ENCODE measurements around the gene FNTB.

DNA sequence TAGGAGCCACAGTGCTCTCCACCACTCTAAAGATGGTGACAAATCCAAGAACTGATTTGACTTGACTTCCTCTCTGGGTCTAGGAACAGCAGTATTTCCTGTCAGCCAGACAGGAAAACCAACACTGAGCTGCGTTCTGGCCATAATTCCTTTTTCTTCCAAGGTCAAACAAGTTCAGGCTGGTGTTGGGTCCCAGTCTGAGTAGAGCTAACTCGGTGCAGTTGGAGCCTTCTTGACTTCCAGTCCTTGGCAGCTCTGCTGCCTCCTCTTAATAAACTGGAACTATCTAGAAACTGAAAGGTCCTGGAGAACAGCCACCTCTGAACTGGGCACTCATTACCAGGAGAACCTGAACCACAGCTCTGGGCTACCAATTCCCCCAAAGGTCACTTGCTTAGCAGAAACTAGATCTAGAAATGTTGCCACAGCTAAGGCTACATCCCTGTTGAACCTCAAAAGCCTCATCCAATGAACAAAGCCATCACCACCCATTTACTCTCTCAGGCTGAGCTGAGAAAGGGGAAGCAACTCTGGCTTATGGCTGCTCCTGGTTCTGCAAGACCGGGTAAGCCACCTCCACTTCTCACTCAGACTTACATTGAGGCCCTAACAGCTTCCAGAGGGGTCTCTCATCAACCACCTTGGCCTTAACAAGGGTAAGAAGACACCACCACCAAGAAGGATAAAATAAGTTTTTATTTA, 87.9 kb downstream of the FNTB start:
- TF ChIP-seq TAF1 (IDR thresholded peaks at IDR 0.05; ENCODE audit: low read depth) (no peak), MAX (IDR thresholded peaks at IDR 0.05) (no peak), CREB1 (IDR thresholded peaks at IDR 0.05; ENCODE audit: low read depth) (no peak), RAD21 (IDR thresholded peaks at IDR 0.05; ENCODE audit: low read depth) (no peak), FOXM1 (IDR thresholded peaks at IDR 0.05; ENCODE audit: borderline replicate concordance, low read depth) (no peak), EP300 (IDR thresholded peaks at IDR 0.05; ENCODE audit: borderline replicate concordance) (no peak), NFIC (IDR thresholded peaks at IDR 0.05) (no peak)
